ENCODE data around the gene HSBP1.
A peak's percentile ranks its signal among the peaks of the same experiment; 100 is the strongest.

Gene HSBP1

GRCh38 chr16:83802554-83803205 lies 5.1 kb upstream of the HSBP1 start:
- H3K4me3 ChIP-seq (ENCODE audit: low read depth, low read length), result no peak overlapping the region

GRCh38 chr16:83803811-83804210 lies 4.0 kb upstream of the HSBP1 start:
- H3K4me3 ChIP-seq (ENCODE audit: low read depth, low read length), result no peak overlapping the region

- no peak overlapping the region for H3K4me3 ChIP-seq (ENCODE audit: low read depth, low read length)
Measured at GRCh38 chr16:83804366-83804765, 3.4 kb upstream of the HSBP1 start.

- no peak overlapping the region for H3K4me3 ChIP-seq (ENCODE audit: low read depth, low read length)
Measured at GRCh38 chr16:83806036-83806435, 1.7 kb upstream of the HSBP1 start.

- no peak overlapping the region for H3K4me3 ChIP-seq (ENCODE audit: low read depth, low read length)
Measured at GRCh38 chr16:83806731-83807130, 1.0 kb upstream of the HSBP1 start.

- no peak overlapping the region for H3K4me3 ChIP-seq (ENCODE audit: low read depth, low read length)
Measured at GRCh38 chr16:83807327-83807709, 460 bp upstream of the HSBP1 start.

GRCh38 chr16:83808573-83809014 lies 816 bp downstream of the HSBP1 start:
- peak overlapping the region; percentile 91 for H3K4me3 ChIP-seq (ENCODE audit: low read depth, low read length)

- peak overlapping the region; percentile 91 for H3K4me3 ChIP-seq (ENCODE audit: low read depth, low read length)
Measured at GRCh38 chr16:83809092-83809491, 1.3 kb downstream of the HSBP1 start.

- no peak overlapping the region for H3K4me3 ChIP-seq (ENCODE audit: low read depth, low read length)
Measured at GRCh38 chr16:83810901-83811300, 3.1 kb downstream of the HSBP1 start.

- no peak overlapping the region for H3K4me3 ChIP-seq (ENCODE audit: low read depth, low read length)
Measured at GRCh38 chr16:83813823-83814658, 6.3 kb downstream of the HSBP1 start.

- no peak overlapping the region for H3K4me3 ChIP-seq (ENCODE audit: low read depth, low read length)
Measured at GRCh38 chr16:83814659-83814985, 6.8 kb downstream of the HSBP1 start.

GRCh38 chr16:83817022-83817421 lies 9.2 kb downstream of the HSBP1 start:
- no peak overlapping the region for H3K4me3 ChIP-seq (ENCODE audit: low read depth, low read length)

- no peak overlapping the region for H3K4me3 ChIP-seq (ENCODE audit: low read depth, low read length)
Measured at GRCh38 chr16:83818276-83818675, 10.5 kb downstream of the HSBP1 start.

GRCh38 chr16:83819361-83819760 lies 11.6 kb downstream of the HSBP1 start:
- no peak overlapping the region for H3K4me3 ChIP-seq (ENCODE audit: low read depth, low read length)

GRCh38 chr16:83826146-83826913 lies 18.6 kb downstream of the HSBP1 start:
- H3K4me3 ChIP-seq (ENCODE audit: low read depth, low read length), result no peak overlapping the region

GRCh38 chr16:83830091-83830768 lies 22.5 kb downstream of the HSBP1 start:
- no peak overlapping the region for H3K4me3 ChIP-seq (ENCODE audit: low read depth, low read length)

GRCh38 chr16:83830769-83831455 lies 23.1 kb downstream of the HSBP1 start:
- H3K4me3 ChIP-seq (ENCODE audit: low read depth, low read length), result no peak overlapping the region

- H3K4me3 ChIP-seq (ENCODE audit: low read depth, low read length), result no peak overlapping the region
Measured at GRCh38 chr16:83831456-83831987, 23.7 kb downstream of the HSBP1 start.

GRCh38 chr16:83833921-83834320 lies 26.1 kb downstream of the HSBP1 start:
- H3K4me3 ChIP-seq (ENCODE audit: low read depth, low read length), result no peak overlapping the region

Data from iPS-11a (cell line).